Measurements from ENCODE around the gene DPF3. TPM values are rescaled to one million over a fixed set of nuclear protein-coding genes. Genes with fewer than 3 reads are reported as not detected.
A peak's percentile ranks its signal among the peaks of the same experiment; 100 is the strongest.

Gene DPF3
- total RNA-seq, 4 donors from 2014 or later, result 16.7 to 27.8 (median 20.3) TPM

DNA sequence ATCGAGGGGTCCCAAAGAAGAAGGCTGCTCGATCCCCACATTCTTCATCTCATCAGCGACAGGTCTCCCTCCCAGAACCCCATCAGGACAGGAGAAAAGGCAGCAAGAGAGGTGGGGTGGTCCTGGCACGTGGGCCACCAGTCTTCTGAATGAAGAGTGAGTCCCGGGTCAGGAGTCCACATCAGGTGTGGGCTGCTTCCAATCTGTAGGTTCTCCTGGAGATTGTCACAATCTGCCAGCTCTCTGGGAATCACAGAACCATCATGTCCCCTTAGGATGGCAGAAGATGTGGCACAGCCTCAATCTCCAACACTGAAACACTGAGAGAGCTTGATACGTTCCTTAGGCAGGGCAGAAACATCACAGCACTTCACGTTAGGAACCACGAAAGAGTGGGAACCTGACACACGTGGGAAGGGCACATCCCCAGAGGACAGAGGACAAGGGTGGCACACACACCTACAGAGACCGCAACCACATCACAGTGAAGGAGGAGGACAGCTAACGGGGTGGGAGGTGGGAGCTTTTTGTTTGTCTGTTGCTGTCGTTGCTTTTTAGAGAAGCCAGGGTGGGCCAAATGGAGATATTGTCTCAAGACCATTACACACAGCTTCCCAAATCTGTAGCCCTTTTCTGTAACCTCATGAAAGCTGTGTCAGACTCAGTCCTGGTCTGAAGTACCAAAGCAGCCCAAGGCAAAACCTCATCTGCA, 284.5 kb downstream of the DPF3 start:
- Histone ChIP-seq H3K4me3 (no peak overlapping the region), H3K27me3 (no peaks in the 10 kb centered on the region), H3K9me3 (no peaks in the 10 kb centered on the region), H3K27ac (no peak overlapping the region), H3K4me1 (peaks cover 22 to 27% of the 10 kb centered on the region in 2 donors), H3K36me3 (no peaks in the 10 kb centered on the region)
- no peak for ATAC-seq
- intact Hi-C loops (cut with DNase I; ENCODE audit: low total_unique reads) (no loop called here), in situ Hi-C loops (cut with MboI; ENCODE audit: low sequenced_read_pairs in 4 of 4) (no loop called here)
- no peak for DNase-seq
- TF ChIP-seq, protein P1, sequence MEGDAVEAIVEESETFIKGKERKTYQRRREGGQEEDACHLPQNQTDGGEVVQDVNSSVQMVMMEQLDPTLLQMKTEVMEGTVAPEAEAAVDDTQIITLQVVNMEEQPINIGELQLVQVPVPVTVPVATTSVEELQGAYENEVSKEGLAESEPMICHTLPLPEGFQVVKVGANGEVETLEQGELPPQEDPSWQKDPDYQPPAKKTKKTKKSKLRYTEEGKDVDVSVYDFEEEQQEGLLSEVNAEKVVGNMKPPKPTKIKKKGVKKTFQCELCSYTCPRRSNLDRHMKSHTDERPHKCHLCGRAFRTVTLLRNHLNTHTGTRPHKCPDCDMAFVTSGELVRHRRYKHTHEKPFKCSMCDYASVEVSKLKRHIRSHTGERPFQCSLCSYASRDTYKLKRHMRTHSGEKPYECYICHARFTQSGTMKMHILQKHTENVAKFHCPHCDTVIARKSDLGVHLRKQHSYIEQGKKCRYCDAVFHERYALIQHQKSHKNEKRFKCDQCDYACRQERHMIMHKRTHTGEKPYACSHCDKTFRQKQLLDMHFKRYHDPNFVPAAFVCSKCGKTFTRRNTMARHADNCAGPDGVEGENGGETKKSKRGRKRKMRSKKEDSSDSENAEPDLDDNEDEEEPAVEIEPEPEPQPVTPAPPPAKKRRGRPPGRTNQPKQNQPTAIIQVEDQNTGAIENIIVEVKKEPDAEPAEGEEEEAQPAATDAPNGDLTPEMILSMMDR (IDR thresholded peaks at IDR 0.05 in 4 of 5, conservative IDR thresholded peaks at IDR 0.05 in 1 of 5), result no peak
- no peak for TF ChIP-seq POLR2A (IDR thresholded peaks at IDR 0.05)

DNA sequence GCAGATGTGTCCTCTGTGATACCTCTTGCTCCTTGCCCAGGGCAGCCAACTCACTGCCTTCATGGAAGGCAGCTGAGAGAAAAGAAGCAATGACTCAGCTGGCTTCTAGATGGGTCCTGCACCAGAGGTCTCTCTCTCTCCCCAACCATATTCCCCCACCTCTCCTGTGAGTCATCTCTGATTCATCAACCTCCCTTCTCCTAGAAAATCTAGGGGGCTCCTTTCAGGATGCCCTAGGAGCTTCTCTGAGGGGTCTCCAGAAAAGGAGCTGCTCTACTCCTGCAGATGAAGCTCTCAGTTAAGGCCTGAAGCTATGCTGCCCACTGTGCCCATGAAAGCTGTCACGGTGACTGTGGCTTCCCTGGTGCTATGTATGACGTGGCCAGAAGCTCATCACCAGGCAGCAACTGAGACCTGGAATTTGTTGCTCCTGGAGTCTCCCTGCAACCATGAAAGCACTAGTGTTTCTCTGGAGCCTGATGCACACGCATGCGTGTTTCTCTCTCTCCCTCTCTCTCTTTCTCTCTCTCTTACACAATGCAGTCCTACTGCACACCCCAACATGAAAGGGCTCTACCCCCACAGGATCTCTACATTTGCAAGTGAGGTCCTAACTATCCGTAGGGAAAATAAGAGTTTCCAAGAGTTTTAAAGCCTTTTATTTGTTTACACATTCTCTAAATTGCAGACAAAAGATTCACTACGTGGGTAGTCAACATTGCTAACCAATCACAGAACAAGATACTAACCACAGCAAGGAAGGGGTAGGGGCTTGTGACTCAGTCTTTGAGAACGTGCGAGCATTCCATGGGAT, 285.3 kb downstream of the DPF3 start:
- DNase-seq, result no peak
- no peaks in the 10 kb centered on the region for H3K36me3 ChIP-seq
- no peaks in the 10 kb centered on the region for H3K27me3 ChIP-seq
- H3K27ac ChIP-seq, result peak overlapping the region in 1 of 4 donors; percentile 12
- TF ChIP-seq, protein P1 (IDR thresholded peaks at IDR 0.05 in 4 of 5, conservative IDR thresholded peaks at IDR 0.05 in 1 of 5), result no peak
- no peak for TF ChIP-seq POLR2A (IDR thresholded peaks at IDR 0.05)
- intact Hi-C loops (cut with DNase I; ENCODE audit: low total_unique reads) (no loop called here), in situ Hi-C loops (cut with MboI; ENCODE audit: low sequenced_read_pairs in 4 of 4) (no loop called here)
- ATAC-seq, result peak; percentile 17 to 37
- no peaks in the 10 kb centered on the region for H3K9me3 ChIP-seq
- peaks cover 14 to 19% of the 10 kb centered on the region in 2 donors for H3K4me1 ChIP-seq
- no peak overlapping the region for H3K4me3 ChIP-seq

DNA sequence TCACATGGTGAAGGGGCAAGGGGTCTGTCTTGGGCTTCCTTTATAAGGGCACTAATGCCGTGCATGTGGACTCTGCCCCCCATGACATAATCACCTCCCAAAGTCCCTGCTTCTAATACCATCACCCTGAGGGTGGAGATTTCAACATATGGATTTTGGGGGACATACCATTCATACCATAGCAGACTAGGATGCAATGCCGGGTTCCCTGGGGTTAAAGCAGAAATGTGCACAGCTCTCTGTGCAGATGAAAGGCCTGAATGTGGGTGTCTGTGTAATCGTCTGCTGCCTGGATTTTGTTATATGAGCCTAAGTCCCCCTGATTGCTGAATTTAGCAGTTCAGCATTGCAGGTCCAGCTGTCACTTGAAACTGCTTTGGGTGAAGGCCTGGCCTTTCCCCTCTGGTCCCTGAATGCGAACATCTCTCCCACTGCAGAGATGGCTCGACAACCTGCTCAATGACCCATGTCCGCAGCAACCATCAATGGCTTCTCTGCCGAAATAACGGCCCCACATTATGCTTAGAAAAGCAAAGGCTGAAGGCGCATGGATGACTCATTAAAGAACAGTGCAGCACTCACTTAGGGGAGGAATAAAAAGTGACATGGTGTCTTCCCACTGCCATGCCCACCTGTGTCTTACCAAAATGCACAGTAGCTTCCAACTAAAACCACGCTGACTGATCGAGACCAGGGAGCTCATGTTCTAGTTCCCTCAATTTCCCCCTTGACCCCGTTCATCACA, 286.3 kb downstream of the DPF3 start:
- H3K4me1 ChIP-seq, result peaks cover 4 to 9% of the 10 kb centered on the region in 2 donors
- TF ChIP-seq, protein P1 (IDR thresholded peaks at IDR 0.05 in 4 of 5, conservative IDR thresholded peaks at IDR 0.05 in 1 of 5), result no peak
- no peak for TF ChIP-seq POLR2A (IDR thresholded peaks at IDR 0.05)
- no peak for DNase-seq
- ATAC-seq, result no peak
- H3K27me3 ChIP-seq, result no peaks in the 10 kb centered on the region
- in situ Hi-C loops (cut with MboI; ENCODE audit: low sequenced_read_pairs in 4 of 4), result no loop called here
- no peaks in the 10 kb centered on the region for H3K9me3 ChIP-seq
- H3K4me3 ChIP-seq, result no peak overlapping the region
- no peaks in the 10 kb centered on the region for H3K36me3 ChIP-seq
- intact Hi-C loops (cut with DNase I; ENCODE audit: low total_unique reads), result no loop called here
- H3K27ac ChIP-seq, result peak overlapping the region in 1 of 4 donors; percentile 12

DNA sequence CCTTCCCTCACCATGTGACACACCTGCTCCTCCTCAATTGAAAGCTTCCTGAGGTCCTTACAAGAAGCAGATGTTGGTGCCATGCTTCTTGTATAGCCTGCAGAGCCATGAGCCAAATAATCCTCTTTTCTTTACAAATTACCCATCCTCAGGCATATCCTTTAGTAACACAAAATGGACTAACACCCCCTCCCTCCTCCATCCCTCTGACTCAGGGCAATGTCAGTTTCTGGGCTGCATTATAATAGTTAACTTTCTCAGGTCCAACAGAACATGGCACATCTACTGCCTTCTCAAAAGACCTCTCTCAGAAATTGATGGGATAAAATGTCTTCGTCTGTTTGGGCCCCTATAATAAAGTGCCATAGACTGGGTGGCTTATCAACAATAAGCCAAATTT, 287.0 kb downstream of the DPF3 start:
- Histone ChIP-seq H3K4me3 (no peak overlapping the region), H3K36me3 (no peaks in the 10 kb centered on the region), H3K4me1 (peaks cover 0 to 2% of the 10 kb centered on the region in 2 donors), H3K27me3 (no peaks in the 10 kb centered on the region), H3K9me3 (no peaks in the 10 kb centered on the region), H3K27ac (no peak overlapping the region)
- TF ChIP-seq, protein P1 (IDR thresholded peaks at IDR 0.05 in 4 of 5, conservative IDR thresholded peaks at IDR 0.05 in 1 of 5), result no peak
- no peak for TF ChIP-seq POLR2A (IDR thresholded peaks at IDR 0.05)
- intact Hi-C loops (cut with DNase I; ENCODE audit: low total_unique reads), result no loop called here
- in situ Hi-C loops (cut with MboI; ENCODE audit: low sequenced_read_pairs in 4 of 4), result no loop called here
- ATAC-seq (no peak), DNase-seq (no peak)

Data from gastrocnemius medialis (tissue), 4 donors.